HG03342 (cell line): ENCODE data around the gene RFC5.

Experiments
- ATAC-seq: cut with Tn5 transposase; IDR thresholded peaks from one replicate; pipeline ENCODE4 v1.9.1; 2021; ENCODE audit warnings: mild to moderate bottlenecking, moderate library complexity; ENCODE audit not compliant: unreplicated experiment

RFC5 gene

GRCh38 chr12:118050972-118051910 is 34.7 kb downstream of the RFC5 start:
- ATAC-seq: no peak

GRCh38 chr12:118052324-118053070 is 36.0 kb downstream of the RFC5 start:
- no peak for ATAC-seq

GRCh38 chr12:118053071-118053985 is 36.8 kb downstream of the RFC5 start:
- no peak for ATAC-seq

- ATAC-seq: peak; percentile 70
Observed at GRCh38 chr12:118055144-118055557, 38.6 kb downstream of the RFC5 start.

GRCh38 chr12:118055865-118056773 is 39.6 kb downstream of the RFC5 start:
- no peak for ATAC-seq

- no peak for ATAC-seq
Observed at GRCh38 chr12:118058227-118058626, 41.7 kb downstream of the RFC5 start.

- no peak for ATAC-seq
Observed at GRCh38 chr12:118058881-118059280, 42.4 kb downstream of the RFC5 start.

- ATAC-seq: no peak
Observed at GRCh38 chr12:118059341-118060191, 43.1 kb downstream of the RFC5 start.

- peak; percentile 41 for ATAC-seq
Observed at GRCh38 chr12:118060301-118061010, 44.0 kb downstream of the RFC5 start.

- peak; percentile 37 for ATAC-seq
Observed at GRCh38 chr12:118061011-118061872, 44.7 kb downstream of the RFC5 start, which contains the start of gene WSB2. WSB2 (minus strand) TSS chr12:118061179; CDS start chr12:118061048, 131 bp downstream.

GRCh38 chr12:118061873-118062843 is 45.7 kb downstream of the RFC5 start:
- ATAC-seq: no peak

GRCh38 chr12:118063576-118064391 is 47.3 kb downstream of the RFC5 start:
- no peak for ATAC-seq

- peak; percentile 44 for ATAC-seq
Observed at GRCh38 chr12:118064608-118065007, 48.1 kb downstream of the RFC5 start.

GRCh38 chr12:118065380-118065779 is 48.9 kb downstream of the RFC5 start:
- ATAC-seq: no peak

GRCh38 chr12:118068445-118068844 is 51.9 kb downstream of the RFC5 start:
- ATAC-seq: no peak
